K562 (cell line): Measurements from ENCODE around the gene POLN. TPM values are rescaled to one million over a fixed set of nuclear protein-coding genes. Genes with fewer than 3 reads are reported as not detected.
A peak's percentile ranks its signal among the peaks of the same experiment; 100 is the strongest.

Source experiments
- DPF2 ChIP-seq: fragments of 450-650 bp; IDR thresholded peaks from 2 replicates; pipeline ENCODE4 v1.6.1; 2016
- HES1 ChIP-seq: fragments of 450-650 bp; IDR thresholded peaks from 2 replicates; pipeline ENCODE4 v1.6.1; 2016; ENCODE audit warnings: low read depth, mild to moderate bottlenecking, moderate library complexity
- NFIC ChIP-seq: fragments of 450-650 bp; IDR thresholded peaks from 2 replicates; pipeline ENCODE4 v1.6.1; 2017; ENCODE audit warnings: mild to moderate bottlenecking, inconsistent platforms
- NR2C1 ChIP-seq, 2 experiments: fragments of 450-650 bp; IDR thresholded peaks; 2 replicates each; pipeline ENCODE4 v1.6.1; 2017; ENCODE audit warnings: mild to moderate bottlenecking in 2 of 2, antibody characterized with exemption in 1 of 2, inconsistent platforms in 1 of 2, missing compliant biosample characterization in 1 of 2, missing genetic modification characterization in 1 of 2
- NR4A1 ChIP-seq, 2 experiments: fragments of 250-450 bp in 1 of 2; fragments of 450-650 bp in 1 of 2; sonication (Bioruptor Pico) in 1 of 2; IDR thresholded peaks; 2 replicates each; pipeline versions ENCODE4 v1.4.0 to v1.6.1; 2016 to 2020; ENCODE audit warnings: mild to moderate bottlenecking in 2 of 2, missing compliant biosample characterization in 1 of 2, missing genetic modification characterization in 1 of 2, moderate library complexity in 1 of 2
- NUFIP1 ChIP-seq: fragments of 450-650 bp; IDR thresholded peaks from 2 replicates; pipeline ENCODE4 v1.6.1; 2018; ENCODE audit not compliant: partially characterized antibody
- OTX1 ChIP-seq: fragments of 450-650 bp; formaldehyde crosslinking; IDR thresholded peaks from 2 replicates; pipeline ENCODE4 v1.4.0; 2022; ENCODE audit warnings: mild to moderate bottlenecking
- POLR2B ChIP-seq: fragments of 450-650 bp; IDR thresholded peaks from 2 replicates; pipeline ENCODE4 v1.6.1; 2018; ENCODE audit warnings: low read depth; ENCODE audit not compliant: partially characterized antibody
- SMARCC2 ChIP-seq: fragments of 450-650 bp; IDR thresholded peaks from 2 replicates; pipeline ENCODE4 v1.6.1; 2017; ENCODE audit warnings: antibody characterized with exemption, moderate library complexity, mild to moderate bottlenecking, low read depth
- YY1 ChIP-seq, 3 experiments: IDR thresholded peaks; 2 replicates each; pipeline ENCODE4 v1.6.1; 2011; ENCODE audit warnings: low read length in 2 of 3, mild to moderate bottlenecking in 2 of 3, moderate library complexity in 2 of 3, borderline replicate concordance in 1 of 3, control low read depth in 1 of 3, low read depth in 1 of 3; ENCODE audit not compliant: insufficient read depth in 3 of 3, insufficient replicate concordance in 2 of 3, control insufficient read depth in 1 of 3, insufficient read length in 1 of 3; ENCODE audit errors: extremely low read depth in 1 of 3
- ZNF316 ChIP-seq: fragments of 450-650 bp; IDR thresholded peaks from 2 replicates; pipeline ENCODE4 v1.6.1; 2016
- ZNF398 ChIP-seq: fragments of 250-450 bp; sonication (Bioruptor Pico); IDR thresholded peaks from 2 replicates; pipeline ENCODE4 v1.8.0; 2021; ENCODE audit warnings: moderate library complexity, mild to moderate bottlenecking, inconsistent platforms
- polyA plus RNA-seq, 8 experiments: library from polyadenylated mRNA; depleted of rRNA in 4 of 8; stranded (reverse) in 5 of 8; unstranded in 3 of 8; fragments of >200 nt; fragmentation: Nextera tagmentation in 2 of 8; fragmentation: Illumina TruSeq in 1 of 8; extraction: Ambion mirVana in 2 of 8; extraction: Trizol in 1 of 8; gene quantifications; 2 replicates each; pipeline versions ENCODE4 v1.2.1 to v1.2.3, GENCODE V29; 2011 to 2014; ENCODE audit warnings: inconsistent platforms in 1 of 8, missing spikeins in 1 of 8
- total RNA-seq, 7 experiments: library from RNA; depleted of rRNA in 6 of 7; stranded (reverse); fragments of >200 nt in 6 of 7; fragmentation: Illumina TruSeq in 2 of 7; extraction: Trizol in 2 of 7; gene quantifications; 2 replicates each; pipeline versions ENCODE4 v1.2.1 to v1.2.3, GENCODE V29; 2011 to 2021; ENCODE audit warnings: low replicate concordance in 1 of 7
- TF ChIP-seq, protein P1 (sequence below): fragments of 250-450 bp; sonication (Bioruptor Pico); IDR thresholded peaks from 2 replicates; pipeline ENCODE4 v1.4.0; 2020

The POLN gene
- total and polyA plus RNA-seq, 9 of the 15 experiments (the other 6 are each of a cell fraction or from before 2014, with no cell fraction given) = 0.08 to 0.91 (median 0.32) TPM

- no peak for TF ChIP-seq POLR2B
- TF ChIP-seq NR2C1 (IDR thresholded peaks at IDR 0.05) = no peak
- no peak for TF ChIP-seq NR2C1 (tag; IDR thresholded peaks at IDR 0.05)
- TF ChIP-seq NR4A1 (CRISPR knock-in tag; IDR thresholded peaks at IDR 0.05) = no peak
- TF ChIP-seq NR4A1 (tag; IDR thresholded peaks at IDR 0.05) = no peak
- no peak for TF ChIP-seq NUFIP1
- peak in 1 of 3 experiments; percentile 21 for TF ChIP-seq YY1 (IDR thresholded peaks at IDR 0.05; ENCODE audit: borderline replicate concordance in 1 of 3, control insufficient read depth in 1 of 3, extremely low read depth in 1 of 3, insufficient read depth in 3 of 3, insufficient read length in 1 of 3, insufficient replicate concordance in 2 of 3, low read depth in 1 of 3, low read length in 2 of 3)
- TF ChIP-seq NFIC = peak; percentile 87
- TF ChIP-seq SMARCC2 = no peak
- TF ChIP-seq ZNF398 (CRISPR knock-in tag) = no peak
- TF ChIP-seq HES1 = no peak
- TF ChIP-seq, protein P1, sequence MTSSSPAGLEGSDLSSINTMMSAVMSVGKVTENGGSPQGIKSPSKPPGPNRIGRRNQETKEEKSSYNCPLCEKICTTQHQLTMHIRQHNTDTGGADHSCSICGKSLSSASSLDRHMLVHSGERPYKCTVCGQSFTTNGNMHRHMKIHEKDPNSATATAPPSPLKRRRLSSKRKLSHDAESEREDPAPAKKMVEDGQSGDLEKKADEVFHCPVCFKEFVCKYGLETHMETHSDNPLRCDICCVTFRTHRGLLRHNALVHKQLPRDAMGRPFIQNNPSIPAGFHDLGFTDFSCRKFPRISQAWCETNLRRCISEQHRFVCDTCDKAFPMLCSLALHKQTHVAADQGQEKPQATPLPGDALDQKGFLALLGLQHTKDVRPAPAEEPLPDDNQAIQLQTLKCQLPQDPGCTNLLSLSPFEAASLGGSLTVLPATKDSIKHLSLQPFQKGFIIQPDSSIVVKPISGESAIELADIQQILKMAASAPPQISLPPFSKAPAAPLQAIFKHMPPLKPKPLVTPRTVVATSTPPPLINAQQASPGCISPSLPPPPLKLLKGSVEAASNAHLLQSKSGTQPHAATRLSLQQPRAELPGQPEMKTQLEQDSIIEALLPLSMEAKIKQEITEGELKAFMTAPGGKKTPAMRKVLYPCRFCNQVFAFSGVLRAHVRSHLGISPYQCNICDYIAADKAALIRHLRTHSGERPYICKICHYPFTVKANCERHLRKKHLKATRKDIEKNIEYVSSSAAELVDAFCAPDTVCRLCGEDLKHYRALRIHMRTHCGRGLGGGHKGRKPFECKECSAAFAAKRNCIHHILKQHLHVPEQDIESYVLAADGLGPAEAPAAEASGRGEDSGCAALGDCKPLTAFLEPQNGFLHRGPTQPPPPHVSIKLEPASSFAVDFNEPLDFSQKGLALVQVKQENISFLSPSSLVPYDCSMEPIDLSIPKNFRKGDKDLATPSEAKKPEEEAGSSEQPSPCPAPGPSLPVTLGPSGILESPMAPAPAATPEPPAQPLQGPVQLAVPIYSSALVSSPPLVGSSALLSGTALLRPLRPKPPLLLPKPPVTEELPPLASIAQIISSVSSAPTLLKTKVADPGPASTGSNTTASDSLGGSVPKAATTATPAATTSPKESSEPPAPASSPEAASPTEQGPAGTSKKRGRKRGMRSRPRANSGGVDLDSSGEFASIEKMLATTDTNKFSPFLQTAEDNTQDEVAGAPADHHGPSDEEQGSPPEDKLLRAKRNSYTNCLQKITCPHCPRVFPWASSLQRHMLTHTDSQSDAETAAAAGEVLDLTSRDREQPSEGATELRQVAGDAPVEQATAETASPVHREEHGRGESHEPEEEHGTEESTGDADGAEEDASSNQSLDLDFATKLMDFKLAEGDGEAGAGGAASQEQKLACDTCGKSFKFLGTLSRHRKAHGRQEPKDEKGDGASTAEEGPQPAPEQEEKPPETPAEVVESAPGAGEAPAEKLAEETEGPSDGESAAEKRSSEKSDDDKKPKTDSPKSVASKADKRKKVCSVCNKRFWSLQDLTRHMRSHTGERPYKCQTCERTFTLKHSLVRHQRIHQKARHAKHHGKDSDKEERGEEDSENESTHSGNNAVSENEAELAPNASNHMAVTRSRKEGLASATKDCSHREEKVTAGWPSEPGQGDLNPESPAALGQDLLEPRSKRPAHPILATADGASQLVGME (CRISPR knock-in tag) = no peak
- TF ChIP-seq OTX1 (CRISPR knock-in tag) = no peak
- peak; percentile 68 for TF ChIP-seq DPF2
- TF ChIP-seq ZNF316 = no peak
Observed at GRCh38 chr4:2163311-2163821, 78.6 kb downstream of the POLN start (continued).
